ENCODE data around the gene LCP2. TPM values are rescaled to one million over a fixed set of nuclear protein-coding genes. Genes with fewer than 3 reads are reported as not detected.

LCP2 gene
- total and polyA plus RNA-seq, 2 donors (not counting 3 experiments of a cell fraction or from before 2014, with no cell fraction given), result not detected

DNA sequence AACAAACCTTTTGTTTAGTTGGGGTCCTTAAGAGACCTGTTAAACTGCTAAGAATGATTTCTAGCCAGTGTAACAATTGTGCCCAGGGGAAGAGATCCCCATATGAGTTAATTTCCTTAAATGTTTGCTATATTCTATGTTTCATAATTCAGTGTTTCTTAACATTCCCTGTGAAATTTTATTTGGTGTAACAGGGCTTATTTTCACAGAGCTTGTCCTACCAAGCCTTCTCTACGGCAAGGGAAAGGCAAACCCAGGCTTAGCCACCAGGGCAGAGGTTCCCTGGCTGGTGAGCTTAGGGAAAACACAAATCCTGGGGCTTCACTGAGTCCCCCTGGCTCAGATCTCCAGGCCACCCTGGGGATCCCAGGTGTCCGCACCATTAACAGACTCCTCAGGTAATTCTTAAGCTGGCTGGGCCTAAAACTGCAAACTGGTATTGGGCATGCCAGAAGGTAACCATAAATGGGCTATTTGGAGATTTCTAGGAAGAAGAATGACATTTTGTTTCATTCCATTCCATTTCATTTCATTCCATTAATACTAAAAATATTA is 17.0 kb upstream of the LCP2 start:
- TF ChIP-seq GATA2 (IDR thresholded peaks at IDR 0.05; ENCODE audit: insufficient read depth, insufficient read length, low read depth, low read length), result no peak
- TF ChIP-seq, protein P1, sequence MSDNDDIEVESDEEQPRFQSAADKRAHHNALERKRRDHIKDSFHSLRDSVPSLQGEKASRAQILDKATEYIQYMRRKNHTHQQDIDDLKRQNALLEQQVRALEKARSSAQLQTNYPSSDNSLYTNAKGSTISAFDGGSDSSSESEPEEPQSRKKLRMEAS (IDR thresholded peaks at IDR 0.05; ENCODE audit: insufficient read depth, insufficient read length), result no peak
- TF ChIP-seq POLR2A (IDR thresholded peaks at IDR 0.05; ENCODE audit: low read depth, low read length), result no peak
- intact Hi-C loops (cut with micrococcal nuclease) (loop anchor here (5.0 kb wide), 1 partner anchor 58 kb away; no protein-coding TSS in a partner anchor), dilution Hi-C loops (cut with MboI; ENCODE audit: extremely low pct_ligation_motif_present, low sequenced_read_pairs) (no loop called here)
- Histone ChIP-seq H3K9ac (replicated peaks; ENCODE audit: extremely low read depth, insufficient read depth, low read length) (no peak overlapping the region), H3K4me2 (ENCODE audit: insufficient read depth, low read length) (no peak overlapping the region), H3K9me1 (replicated peaks; ENCODE audit: control insufficient read depth, extremely low read depth, insufficient read depth, low read length) (no peaks in the 10 kb centered on the region), H3K4me3 (replicated peaks in 1 of 3; ENCODE audit: insufficient read depth in 1 of 3, low read depth in 1 of 3, low read length in 3 of 3) (no peak overlapping the region), H3K27me3 (ENCODE audit: control insufficient read depth in 2 of 2, insufficient read depth in 2 of 2, low read length in 2 of 2) (peaks cover 0 to 3% of the 10 kb centered on the region in 2 experiments), H3K9me3 (replicated peaks; ENCODE audit: control insufficient read depth, insufficient read depth, low read length) (no peaks in the 10 kb centered on the region), H2AFZ (ENCODE audit: low read depth, low read length) (no peak overlapping the region), H3K79me2 (ENCODE audit: control insufficient read depth, insufficient read depth, low read length) (no peaks in the 10 kb centered on the region), H3K4me1 (ENCODE audit: control insufficient read depth, extremely low read depth, insufficient read depth, low read length) (peaks cover 3% of the 10 kb centered on the region), H4K20me1 (replicated peaks; ENCODE audit: control insufficient read depth, extremely low read depth, insufficient read depth, low read length) (no peaks in the 10 kb centered on the region), H3K27ac (ENCODE audit: insufficient read depth, low read depth, low read length) (no peak overlapping the region), H3K36me3 (ENCODE audit: control insufficient read depth in 2 of 2, extremely low read depth in 1 of 2, insufficient read depth in 2 of 2, low read length in 2 of 2) (no peaks in the 10 kb centered on the region)
- no TSS peak for BruUV-seq (replicated peaks)
- ChIA-PET POLR2A (no interaction called here), CTCF (no interaction called here)
- DNase-seq (ENCODE audit: low read depth, low spot score) (no peak), FAIRE-seq (no peak)

GRCh38 chr5:170313816-170314215 is 16.2 kb upstream of the LCP2 start:
- Histone ChIP-seq H3K9me1 (replicated peaks; ENCODE audit: control insufficient read depth, extremely low read depth, insufficient read depth, low read length) (no peaks in the 10 kb centered on the region), H4K20me1 (replicated peaks; ENCODE audit: control insufficient read depth, extremely low read depth, insufficient read depth, low read length) (no peaks in the 10 kb centered on the region), H3K4me2 (ENCODE audit: insufficient read depth, low read length) (no peak overlapping the region), H3K27me3 (ENCODE audit: control insufficient read depth in 2 of 2, insufficient read depth in 2 of 2, low read length in 2 of 2) (peaks cover 0 to 3% of the 10 kb centered on the region in 2 experiments), H3K36me3 (ENCODE audit: control insufficient read depth in 2 of 2, extremely low read depth in 1 of 2, insufficient read depth in 2 of 2, low read length in 2 of 2) (no peaks in the 10 kb centered on the region), H3K4me1 (ENCODE audit: control insufficient read depth, extremely low read depth, insufficient read depth, low read length) (peaks cover 3% of the 10 kb centered on the region), H3K9me3 (replicated peaks; ENCODE audit: control insufficient read depth, insufficient read depth, low read length) (no peaks in the 10 kb centered on the region), H3K9ac (replicated peaks; ENCODE audit: extremely low read depth, insufficient read depth, low read length) (no peak overlapping the region), H3K4me3 (replicated peaks in 1 of 3; ENCODE audit: insufficient read depth in 1 of 3, low read depth in 1 of 3, low read length in 3 of 3) (no peak overlapping the region), H3K79me2 (ENCODE audit: control insufficient read depth, insufficient read depth, low read length) (no peaks in the 10 kb centered on the region), H2AFZ (ENCODE audit: low read depth, low read length) (no peak overlapping the region), H3K27ac (ENCODE audit: insufficient read depth, low read depth, low read length) (no peak overlapping the region)
- DNase-seq (ENCODE audit: low read depth, low spot score) (no peak), FAIRE-seq (no peak)
- intact Hi-C loops (cut with micrococcal nuclease), result no loop called here
- no TSS peak for BruUV-seq (replicated peaks)
- dilution Hi-C loops (cut with MboI; ENCODE audit: extremely low pct_ligation_motif_present, low sequenced_read_pairs), result no loop called here
- POLR2A ChIA-PET, result no interaction called here
- no peak for TF ChIP-seq JUN (IDR thresholded peaks at IDR 0.05; ENCODE audit: borderline replicate concordance, insufficient read depth, insufficient read length, low read depth)
- no peak for TF ChIP-seq EZH2 (IDR thresholded peaks at IDR 0.05; ENCODE audit: borderline replicate concordance, low read depth, low read length, severe bottlenecking)
- TF ChIP-seq POLR2AphosphoS5 (IDR thresholded peaks at IDR 0.05; ENCODE audit: insufficient read depth, low read depth, low read length), result no peak
- no peak for TF ChIP-seq CTCF (IDR thresholded peaks at IDR 0.05; ENCODE audit: extremely low read depth in 1 of 2, insufficient read depth in 1 of 2, low read depth in 1 of 2, low read length in 2 of 2)
- no peak for TF ChIP-seq FOS (IDR thresholded peaks at IDR 0.05; ENCODE audit: borderline replicate concordance, insufficient read depth, low read length)
- TF ChIP-seq GATA2 (IDR thresholded peaks at IDR 0.05; ENCODE audit: insufficient read depth, insufficient read length, low read depth, low read length), result no peak
- TF ChIP-seq POLR2A (IDR thresholded peaks at IDR 0.05; ENCODE audit: low read depth, low read length), result no peak
- TF ChIP-seq MYC (IDR thresholded peaks at IDR 0.05; ENCODE audit: low read depth, low read length), result no peak
- TF ChIP-seq, protein P1 (IDR thresholded peaks at IDR 0.05; ENCODE audit: insufficient read depth, insufficient read length), result no peak
- CTCF ChIA-PET, result interaction anchor here (1.0 to 1.8 kb wide), 3 partner anchors 9 to 14 kb away, joined by 3 to 6 read pairs (median 3); no protein-coding TSS in a partner anchor

Data from endothelial cell of umbilical vein (primary cell).